ENCODE data around the gene PRSS1.

DNA sequence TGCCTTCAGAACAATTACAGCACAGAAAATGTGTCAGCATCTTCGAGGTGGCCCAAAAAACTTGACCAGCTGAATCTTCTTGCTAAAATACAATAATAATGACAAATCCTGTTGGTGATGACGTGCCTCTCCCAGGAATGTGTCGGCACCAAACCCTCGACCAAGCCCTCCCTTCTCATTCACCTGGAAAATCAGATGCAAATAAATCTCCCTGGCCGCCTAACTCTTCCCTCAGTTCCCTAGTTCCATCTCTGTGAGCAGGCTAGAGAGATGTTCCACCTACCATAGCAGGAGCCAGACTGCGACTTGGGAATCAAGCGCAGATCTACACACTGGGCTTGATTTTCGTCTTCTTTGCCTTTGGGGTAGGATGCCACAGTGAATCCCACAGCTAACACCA lies 4.1 kb downstream of the PRSS1 start:
- TF ChIP-seq POLR2AphosphoS5 (IDR thresholded peaks at IDR 0.05): no peak
- TF ChIP-seq CTCF (IDR thresholded peaks at IDR 0.05; ENCODE audit: poor library complexity, severe bottlenecking): no peak
- TF ChIP-seq RAD21 (conservative IDR thresholded peaks at IDR 0.05): no peak
- TF ChIP-seq EZH2 (IDR thresholded peaks at IDR 0.05; ENCODE audit: borderline replicate concordance, insufficient read depth, low read length, poor library complexity, severe bottlenecking): no peak
- TF ChIP-seq EP300 (conservative IDR thresholded peaks at IDR 0.05; ENCODE audit: poor library complexity, severe bottlenecking): no peak
- no peak for TF ChIP-seq MXI1 (conservative IDR thresholded peaks at IDR 0.05; ENCODE audit: poor library complexity, severe bottlenecking)
- TF ChIP-seq SMC3 (conservative IDR thresholded peaks at IDR 0.05; ENCODE audit: poor library complexity): no peak
- TF ChIP-seq, protein P1, sequence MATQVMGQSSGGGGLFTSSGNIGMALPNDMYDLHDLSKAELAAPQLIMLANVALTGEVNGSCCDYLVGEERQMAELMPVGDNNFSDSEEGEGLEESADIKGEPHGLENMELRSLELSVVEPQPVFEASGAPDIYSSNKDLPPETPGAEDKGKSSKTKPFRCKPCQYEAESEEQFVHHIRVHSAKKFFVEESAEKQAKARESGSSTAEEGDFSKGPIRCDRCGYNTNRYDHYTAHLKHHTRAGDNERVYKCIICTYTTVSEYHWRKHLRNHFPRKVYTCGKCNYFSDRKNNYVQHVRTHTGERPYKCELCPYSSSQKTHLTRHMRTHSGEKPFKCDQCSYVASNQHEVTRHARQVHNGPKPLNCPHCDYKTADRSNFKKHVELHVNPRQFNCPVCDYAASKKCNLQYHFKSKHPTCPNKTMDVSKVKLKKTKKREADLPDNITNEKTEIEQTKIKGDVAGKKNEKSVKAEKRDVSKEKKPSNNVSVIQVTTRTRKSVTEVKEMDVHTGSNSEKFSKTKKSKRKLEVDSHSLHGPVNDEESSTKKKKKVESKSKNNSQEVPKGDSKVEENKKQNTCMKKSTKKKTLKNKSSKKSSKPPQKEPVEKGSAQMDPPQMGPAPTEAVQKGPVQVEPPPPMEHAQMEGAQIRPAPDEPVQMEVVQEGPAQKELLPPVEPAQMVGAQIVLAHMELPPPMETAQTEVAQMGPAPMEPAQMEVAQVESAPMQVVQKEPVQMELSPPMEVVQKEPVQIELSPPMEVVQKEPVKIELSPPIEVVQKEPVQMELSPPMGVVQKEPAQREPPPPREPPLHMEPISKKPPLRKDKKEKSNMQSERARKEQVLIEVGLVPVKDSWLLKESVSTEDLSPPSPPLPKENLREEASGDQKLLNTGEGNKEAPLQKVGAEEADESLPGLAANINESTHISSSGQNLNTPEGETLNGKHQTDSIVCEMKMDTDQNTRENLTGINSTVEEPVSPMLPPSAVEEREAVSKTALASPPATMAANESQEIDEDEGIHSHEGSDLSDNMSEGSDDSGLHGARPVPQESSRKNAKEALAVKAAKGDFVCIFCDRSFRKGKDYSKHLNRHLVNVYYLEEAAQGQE (IDR thresholded peaks at IDR 0.05; ENCODE audit: borderline replicate concordance): no peak
